HEK293T (cell line): ENCODE results near the gene SHC4.

Source experiments
- CTCF ChIA-PET: fragments of 350-600 bp; formaldehyde crosslinking; extraction: SDS; loops from one replicate; lab custom pipeline; 2021; ENCODE audit warnings: antibody characterized with exemption, inconsistent platforms; lab: Yijun Ruan, JAX
- POLR2A ChIA-PET: fragments of 350-600 bp; formaldehyde crosslinking; extraction: SDS; loops from one replicate; lab custom pipeline; 2020; ENCODE audit warnings: antibody characterized with exemption, inconsistent platforms; lab: Yijun Ruan, JAX
- DNase-seq: peaks from one replicate; pipeline ENCODE4 v3.0.0; 2012; ENCODE audit warnings: mixed read lengths; ENCODE audit errors: extremely low spot score
- ARNT ChIP-seq: fragments of 450-650 bp; IDR thresholded peaks from 2 replicates; pipeline ENCODE4 v1.6.1; 2017; ENCODE audit warnings: mild to moderate bottlenecking
- BHLHE40 ChIP-seq: fragments of 450-650 bp; IDR thresholded peaks from 2 replicates; pipeline ENCODE4 v1.6.1; 2016; ENCODE audit warnings: mild to moderate bottlenecking, moderate library complexity, borderline replicate concordance
- CTBP1 ChIP-seq: fragments of 450-650 bp; IDR thresholded peaks from 2 replicates; pipeline ENCODE4 v1.6.1; 2016; ENCODE audit warnings: borderline replicate concordance
- ELF4 ChIP-seq: fragments of 450-650 bp; IDR thresholded peaks from 2 replicates; pipeline ENCODE4 v1.6.1; 2017; ENCODE audit warnings: antibody characterized with exemption
- FOXA1 ChIP-seq: fragments of 450-650 bp; IDR thresholded peaks from 2 replicates; pipeline ENCODE4 v1.6.1; 2016; ENCODE audit warnings: mild to moderate bottlenecking
- FOXK2 ChIP-seq: fragments of 450-650 bp; IDR thresholded peaks from 2 replicates; pipeline ENCODE4 v1.6.1; 2016; ENCODE audit warnings: mild to moderate bottlenecking
- FOXM1 ChIP-seq: fragments of 450-650 bp; IDR thresholded peaks from 2 replicates; pipeline ENCODE4 v1.6.1; 2017; ENCODE audit warnings: mild to moderate bottlenecking, borderline replicate concordance
- HDGF ChIP-seq: fragments of 450-650 bp; IDR thresholded peaks from 2 replicates; pipeline ENCODE4 v1.6.1; 2017; ENCODE audit warnings: antibody characterized with exemption, borderline replicate concordance
- L3MBTL2 ChIP-seq: fragments of 450-650 bp; conservative IDR thresholded peaks from 2 replicates; pipeline ENCODE4 v1.6.1; 2016; ENCODE audit warnings: mild to moderate bottlenecking
- LEF1 ChIP-seq: fragments of 450-650 bp; IDR thresholded peaks from 2 replicates; pipeline ENCODE4 v1.6.1; 2017; ENCODE audit warnings: mild to moderate bottlenecking, borderline replicate concordance
- NFRKB ChIP-seq: fragments of 450-650 bp; IDR thresholded peaks from 2 replicates; pipeline ENCODE4 v1.6.1; 2016; ENCODE audit warnings: mild to moderate bottlenecking, moderate library complexity
- PKNOX1 ChIP-seq: fragments of 450-650 bp; IDR thresholded peaks from 2 replicates; pipeline ENCODE4 v1.6.1; 2016
- SP1 ChIP-seq: fragments of 450-650 bp; IDR thresholded peaks from 2 replicates; pipeline ENCODE4 v1.6.1; 2017
- SUZ12 ChIP-seq: fragments of 450-650 bp; IDR thresholded peaks from 2 replicates; pipeline ENCODE4 v1.6.1; 2016; ENCODE audit warnings: mild to moderate bottlenecking
- TARDBP ChIP-seq: fragments of 450-650 bp; IDR thresholded peaks from 2 replicates; pipeline ENCODE4 v1.6.1; 2016
- ZNF384 ChIP-seq: fragments of 450-650 bp; IDR thresholded peaks from 2 replicates; pipeline ENCODE4 v1.6.1; 2016

The SHC4 gene

GRCh38 chr15:48814286-48814685 lies 149.4 kb downstream of the SHC4 start:
- CTCF ChIA-PET = interaction anchor here (0.6 to 0.8 kb wide), 2 partner anchors 8 to 365 kb away, joined by 3 to 6 read pairs; no protein-coding TSS in a partner anchor
- DNase-seq = no peak
- POLR2A ChIA-PET = no interaction called here
- TF ChIP-seq SUZ12 (no peak), L3MBTL2 (no peak), PKNOX1 (no peak), CTBP1 (no peak), NFRKB (no peak), ZNF384 (no peak), SP1 (no peak)

GRCh38 chr15:48811325-48811958 lies 152.3 kb downstream of the SHC4 start:
- DNase-seq = no peak
- CTCF ChIA-PET = interaction anchor here (0.9 kb wide), 1 partner anchor 12 kb away, joined by 3 read pairs; no protein-coding TSS in a partner anchor
- TF ChIP-seq CTBP1 (no peak), LEF1 (no peak), ELF4 (no peak), FOXM1 (no peak), TARDBP (no peak), FOXK2 (no peak), SP1 (no peak), HDGF (no peak), NFRKB (no peak)
- POLR2A ChIA-PET = interaction anchor here (0.7 to 1.6 kb wide), 12 partner anchors 10 to 344 kb away, joined by 3 to 6 read pairs (median 4); partner anchors contain the start of genes COPS2 and EID1

- ChIA-PET POLR2A (interaction anchor here (0.6 to 1.6 kb wide), 13 partner anchors 10 to 345 kb away, joined by 3 to 6 read pairs (median 3); partner anchors contain the start of genes COPS2 and EID1), CTCF (interaction anchor here (0.9 kb wide), 1 partner anchor 12 kb away, joined by 3 read pairs; no protein-coding TSS in a partner anchor)
- DNase-seq = peak; percentile 88
- TF ChIP-seq L3MBTL2 (peak; percentile 64), FOXK2 (no peak), SP1 (no peak), ELF4 (0 out of 2 replicates have a peak, but pooled peaks have one; percentile 47), FOXM1 (no peak), PKNOX1 (peak; percentile 97)
Measured at GRCh38 chr15:48810414-48811324, 153.1 kb downstream of the SHC4 start, which contains the start of gene CEP152. TSS of gene CEP152 (minus strand) at chr15:48811069. CDS start at chr15:48805649, 5,420 bp downstream.

GRCh38 chr15:48806151-48806550 lies 157.6 kb downstream of the SHC4 start:
- no peak for TF ChIP-seq SUZ12
- TF ChIP-seq L3MBTL2 = no peak
- TF ChIP-seq FOXA1 = no peak
- no peak for TF ChIP-seq ZNF384
- no peak for TF ChIP-seq ARNT
- TF ChIP-seq HDGF = no peak
- no peak for TF ChIP-seq BHLHE40
- TF ChIP-seq TARDBP = no peak
- no peak for TF ChIP-seq LEF1
- TF ChIP-seq FOXK2 = no peak
- TF ChIP-seq CTBP1 = no peak
- no peak for TF ChIP-seq PKNOX1
- no peak for TF ChIP-seq FOXM1
- no peak for TF ChIP-seq ELF4
- TF ChIP-seq SP1 = no peak
- no peak for TF ChIP-seq NFRKB
- DNase-seq = no peak
- ChIA-PET CTCF (interaction anchor here (0.7 to 0.8 kb wide), 2 partner anchors 9 to 300 kb away, joined by 3 read pairs; no protein-coding TSS in a partner anchor), POLR2A (no interaction called here)

- ChIA-PET CTCF (interaction anchor here (0.8 kb wide), 1 partner anchor 299 kb away, joined by 3 read pairs; no protein-coding TSS in a partner anchor), POLR2A (no interaction called here)
- TF ChIP-seq NFRKB (no peak), L3MBTL2 (no peak), LEF1 (no peak), ARNT (no peak)
- no peak for DNase-seq
Measured at GRCh38 chr15:48805591-48805990, 158.1 kb downstream of the SHC4 start.

- TF ChIP-seq HDGF (no peak), FOXM1 (no peak), LEF1 (no peak), CTBP1 (no peak), BHLHE40 (no peak)
- DNase-seq = no peak
- ChIA-PET CTCF (no interaction called here), POLR2A (no interaction called here)
Measured at GRCh38 chr15:48803877-48804276, 159.8 kb downstream of the SHC4 start.
